Retinal pigment epithelial cell (primary cell): Measurements from ENCODE around the gene MCEMP1.
A peak's percentile ranks its signal among the peaks of the same experiment; 100 is the strongest.

Source experiments
- DNase-seq: peaks from one replicate; pipeline ENCODE4 v3.0.0-alpha.2; 2010; ENCODE audit warnings: low read depth
- H3K4me3 ChIP-seq: 2 replicates; pipeline ENCODE4 v1.5.1; 2011; ENCODE audit warnings: mild to moderate bottlenecking, low read length, control low read depth, moderate library complexity
- TF ChIP-seq, protein P1 (sequence below): conservative IDR thresholded peaks from 2 replicates; pipeline ENCODE4 v1.5.1; 2011; ENCODE audit warnings: low read depth, low read length, control low read depth, inconsistent platforms

Gene MCEMP1, protein sequence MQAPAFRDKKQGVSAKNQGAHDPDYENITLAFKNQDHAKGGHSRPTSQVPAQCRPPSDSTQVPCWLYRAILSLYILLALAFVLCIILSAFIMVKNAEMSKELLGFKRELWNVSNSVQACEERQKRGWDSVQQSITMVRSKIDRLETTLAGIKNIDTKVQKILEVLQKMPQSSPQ

DNA sequence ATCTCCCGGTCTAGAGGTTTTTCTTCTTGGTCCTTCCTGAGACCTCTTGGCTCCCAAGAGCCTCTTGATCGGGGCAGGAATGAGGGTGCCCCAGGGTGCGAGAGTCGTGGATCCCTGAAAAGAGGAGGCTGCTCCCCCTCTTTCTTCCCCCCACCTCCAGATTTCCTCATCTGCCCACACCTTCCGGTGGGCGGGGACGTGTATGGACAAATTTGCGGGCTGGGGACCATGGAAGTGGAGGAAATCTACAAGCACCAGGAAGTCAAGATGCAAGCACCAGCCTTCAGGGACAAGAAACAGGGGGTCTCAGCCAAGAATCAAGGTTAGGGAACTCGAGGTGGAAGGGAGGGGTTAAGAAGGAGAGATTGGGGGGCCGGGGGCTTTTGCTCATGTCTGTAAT is at the start of gene MCEMP1:
Gene MCEMP1, plus strand, starts transcription at position 237 of the 400 bp plus-strand sequence. Its CDS starts 31 bp downstream, at position 268.
- no peak within 1 kb of the TSS for H3K4me3 ChIP-seq
- TF ChIP-seq, protein P1, sequence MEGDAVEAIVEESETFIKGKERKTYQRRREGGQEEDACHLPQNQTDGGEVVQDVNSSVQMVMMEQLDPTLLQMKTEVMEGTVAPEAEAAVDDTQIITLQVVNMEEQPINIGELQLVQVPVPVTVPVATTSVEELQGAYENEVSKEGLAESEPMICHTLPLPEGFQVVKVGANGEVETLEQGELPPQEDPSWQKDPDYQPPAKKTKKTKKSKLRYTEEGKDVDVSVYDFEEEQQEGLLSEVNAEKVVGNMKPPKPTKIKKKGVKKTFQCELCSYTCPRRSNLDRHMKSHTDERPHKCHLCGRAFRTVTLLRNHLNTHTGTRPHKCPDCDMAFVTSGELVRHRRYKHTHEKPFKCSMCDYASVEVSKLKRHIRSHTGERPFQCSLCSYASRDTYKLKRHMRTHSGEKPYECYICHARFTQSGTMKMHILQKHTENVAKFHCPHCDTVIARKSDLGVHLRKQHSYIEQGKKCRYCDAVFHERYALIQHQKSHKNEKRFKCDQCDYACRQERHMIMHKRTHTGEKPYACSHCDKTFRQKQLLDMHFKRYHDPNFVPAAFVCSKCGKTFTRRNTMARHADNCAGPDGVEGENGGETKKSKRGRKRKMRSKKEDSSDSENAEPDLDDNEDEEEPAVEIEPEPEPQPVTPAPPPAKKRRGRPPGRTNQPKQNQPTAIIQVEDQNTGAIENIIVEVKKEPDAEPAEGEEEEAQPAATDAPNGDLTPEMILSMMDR, result no peak
- no peak for DNase-seq

DNA sequence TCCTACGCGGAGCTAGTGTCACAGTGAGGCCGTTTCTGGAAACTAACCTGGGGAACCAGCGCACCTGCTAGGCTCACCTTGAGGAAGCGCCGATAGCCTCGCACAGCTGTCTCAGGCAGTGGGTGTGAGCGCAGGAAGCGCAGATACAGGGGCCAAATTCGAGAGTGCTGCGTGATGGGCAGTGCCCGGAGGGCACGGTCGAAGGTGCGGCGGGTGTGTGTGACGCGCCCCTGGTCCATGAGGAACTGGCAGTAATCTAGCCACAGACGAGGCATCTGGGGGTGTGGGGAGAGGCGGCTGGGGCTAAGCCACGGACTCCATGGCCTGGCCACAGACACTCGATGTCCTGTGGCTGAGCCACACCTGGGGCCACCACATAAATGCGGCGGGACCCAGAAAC is 49.7 kb upstream of the MCEMP1 start:
- TF ChIP-seq, protein P1, result no peak
- H3K4me3 ChIP-seq, result no peak overlapping the region
- DNase-seq, result no peak

DNA sequence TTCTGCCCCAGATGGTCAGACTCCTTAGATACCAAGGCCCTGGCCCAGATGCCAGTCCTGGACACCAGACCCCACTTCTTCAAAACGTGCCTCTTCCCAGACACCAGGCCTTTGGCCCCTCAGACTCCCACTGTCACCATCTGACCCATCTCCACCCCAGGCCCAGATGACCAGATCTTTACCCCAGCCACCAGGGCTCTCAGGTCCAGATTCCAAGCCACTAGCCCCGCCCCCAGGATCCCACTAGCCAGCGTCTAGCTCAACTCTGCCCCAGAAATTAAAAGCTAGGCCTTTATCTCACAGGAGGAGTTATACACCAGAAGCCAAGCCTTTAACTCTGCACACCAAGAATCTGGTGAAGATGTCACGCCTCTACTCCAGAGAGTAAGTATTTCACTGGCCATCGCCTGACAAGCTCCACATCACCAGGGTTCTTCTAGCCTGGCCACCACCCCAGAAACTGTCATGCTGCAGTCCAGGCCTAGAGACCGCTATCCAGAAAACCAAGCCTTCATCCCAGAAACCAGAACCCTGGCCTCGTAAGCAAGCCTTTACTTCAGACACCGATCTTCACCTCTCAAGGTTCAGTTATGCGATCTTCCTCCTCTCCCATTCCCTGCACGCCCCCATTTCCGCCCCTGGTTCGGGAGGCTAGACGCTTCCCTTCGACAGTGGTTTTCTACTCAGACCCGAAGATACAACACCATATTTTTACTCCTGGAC is 48.1 kb upstream of the MCEMP1 start:
- TF ChIP-seq, protein P1, result no peak
- no peak for DNase-seq

DNA sequence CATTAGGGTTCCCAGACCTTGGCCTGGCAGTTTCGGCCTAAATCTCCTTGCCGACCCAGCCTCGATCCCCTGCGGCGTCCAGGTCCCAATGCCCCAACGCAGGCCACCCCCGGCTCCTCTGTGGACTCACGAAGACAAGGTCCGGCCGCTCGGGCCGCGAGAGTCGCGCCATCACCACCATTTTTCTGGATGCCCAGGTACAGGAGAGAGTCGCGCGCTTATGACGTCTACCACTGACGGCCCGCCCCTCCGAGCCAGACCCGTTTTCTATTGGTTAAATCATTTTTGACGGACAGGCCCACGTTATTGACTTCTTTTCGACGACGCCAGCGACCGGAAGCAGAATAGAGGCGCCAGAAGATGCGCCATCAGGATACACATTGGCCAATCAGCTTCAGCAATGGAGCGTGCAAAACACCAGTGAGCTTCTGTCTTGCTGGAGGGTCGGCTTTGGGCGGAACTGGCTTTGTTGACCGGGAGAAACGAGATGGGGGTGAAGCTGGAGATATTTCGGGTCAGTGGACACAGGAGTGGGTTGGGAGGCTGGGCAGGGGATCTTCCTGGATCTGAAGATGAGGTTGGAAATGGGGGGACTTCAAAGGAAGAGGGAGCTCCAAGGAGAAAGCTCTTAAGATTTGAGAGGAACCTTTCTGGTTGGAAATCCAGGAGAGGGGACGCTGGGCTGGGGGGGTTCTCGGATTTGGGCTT is 47.4 kb upstream of the MCEMP1 start, which contains the start of the genes PET100 and XAB2:
Gene PET100, plus strand, starts transcription at position 447 of the 708 bp plus-strand sequence. Its CDS starts 41 bp downstream, at position 488.
Gene XAB2, minus strand, starts transcription at position 199 of the 708 bp plus-strand sequence. Its CDS starts 18 bp downstream, at position 181.
- peak within 1 kb of the TSS; percentile 75 for H3K4me3 ChIP-seq
- peak; percentile 95 for DNase-seq
- TF ChIP-seq, protein P1, result no peak

More for the DNA sequence above, 48.1 kb upstream of the MCEMP1 start:
- H3K4me3 ChIP-seq, result peak overlapping the region; percentile 75

DNA sequence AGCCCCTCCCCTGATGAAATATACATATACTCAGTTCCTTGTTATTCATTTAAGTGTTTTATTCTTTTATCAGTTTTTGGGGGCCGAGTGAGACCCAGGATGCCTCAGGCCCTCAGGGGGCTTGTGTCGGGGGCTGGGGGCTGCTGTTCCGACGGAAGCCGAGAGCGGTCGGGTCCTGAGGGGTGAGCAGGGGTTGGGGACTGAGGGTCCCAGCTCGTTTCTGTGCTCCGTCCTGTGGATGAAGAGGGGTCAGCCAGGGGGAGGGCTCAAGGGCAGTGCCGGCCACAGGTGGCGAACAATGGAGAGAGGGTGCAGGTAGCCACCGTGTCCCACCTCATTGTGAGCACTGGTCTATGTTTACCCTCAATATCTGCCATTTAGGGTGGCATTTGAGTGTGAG is 45.3 kb upstream of the MCEMP1 start:
- TF ChIP-seq, protein P1, result no peak
- H3K4me3 ChIP-seq, result no peak overlapping the region
- no peak for DNase-seq

DNA sequence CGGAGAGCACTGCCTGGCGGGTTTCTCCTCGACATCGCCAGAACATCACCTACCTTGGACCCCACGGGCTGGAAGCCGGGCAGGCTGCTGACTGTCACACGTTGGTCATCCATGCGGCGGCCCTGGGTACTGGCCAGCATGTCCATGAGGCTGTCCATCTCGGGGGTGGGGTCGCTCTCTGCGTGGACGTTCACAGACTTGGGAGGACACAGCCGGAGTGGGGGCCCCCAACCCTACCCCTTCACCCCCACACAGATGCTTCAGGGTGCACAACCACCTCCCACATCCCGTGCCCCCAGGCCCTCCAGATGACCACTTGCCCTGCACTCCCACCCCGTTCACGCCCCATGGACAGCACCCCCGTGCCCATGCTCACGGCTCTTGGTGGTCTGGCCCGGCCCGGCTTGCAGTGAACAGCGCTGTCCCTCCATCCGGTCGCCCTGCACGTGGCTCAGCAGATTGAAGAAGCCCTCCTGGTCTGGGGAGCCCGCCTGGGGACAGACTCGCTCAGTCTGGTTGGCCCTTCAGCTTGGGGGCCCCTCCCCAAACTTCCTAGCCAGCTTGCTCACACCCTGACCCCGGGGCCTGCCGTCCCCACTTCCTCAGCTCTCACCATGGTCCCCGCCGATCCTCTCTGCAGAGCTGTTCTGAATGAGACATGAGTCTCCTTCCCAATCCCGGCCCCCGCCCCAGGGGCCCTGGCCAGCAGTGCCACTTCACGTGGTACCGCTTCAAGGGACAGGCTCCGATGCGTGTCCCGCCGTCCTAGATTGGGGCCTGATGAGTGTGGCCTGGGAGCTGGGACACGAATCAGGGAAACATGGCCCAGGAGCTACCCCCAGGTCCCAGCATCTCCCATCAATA is 44.3 kb upstream of the MCEMP1 start:
- no peak overlapping the region for H3K4me3 ChIP-seq
- TF ChIP-seq, protein P1, result no peak
- no peak for DNase-seq
